Measurements from ENCODE around the gene PIGW. TPM values are rescaled to one million over a fixed set of nuclear protein-coding genes. Genes with fewer than 3 reads are reported as not detected.

The PIGW gene
- total and polyA plus RNA-seq, 2 of the 8 experiments (the other 6 are each of a cell fraction or from before 2014, with no cell fraction given) = 12.1 to 28.9 TPM

DNA sequence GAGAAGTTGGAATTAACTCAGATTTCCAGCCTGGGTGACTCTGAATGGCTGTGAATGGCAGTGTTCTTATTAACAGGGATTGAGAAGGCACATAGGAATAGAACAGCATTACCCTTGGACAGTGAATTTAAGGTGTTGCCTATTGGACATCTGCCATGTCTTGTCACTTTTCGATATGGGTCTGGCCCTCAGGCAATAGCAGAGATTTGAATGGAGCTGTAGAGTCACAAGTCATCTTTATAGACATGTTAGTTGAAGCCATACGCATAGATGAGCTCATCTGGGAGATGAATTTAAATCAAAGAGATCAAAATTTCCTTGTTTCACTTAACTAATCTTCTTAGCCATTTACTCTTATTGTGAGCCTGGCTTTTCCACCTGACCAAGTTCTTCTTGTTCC, 42.0 kb downstream of the PIGW start:
- no peak overlapping the region for H3K9ac ChIP-seq (replicated peaks in 1 of 4; ENCODE audit: extremely low read depth in 1 of 4, low read depth in 3 of 4, low read length in 3 of 4)
- H3K23me2 ChIP-seq (ENCODE audit: low read depth, low read length) = no peaks in the 10 kb centered on the region
- CTCF ChIA-PET (ENCODE audit: partially characterized antibody) = no interaction called here
- no peak overlapping the region for H4K91ac ChIP-seq (replicated peaks; ENCODE audit: insufficient read length, low read length)
- no peak overlapping the region for H2BK20ac ChIP-seq (ENCODE audit: low read length)
- peaks cover 2% of the 10 kb centered on the region for H3K79me1 ChIP-seq (ENCODE audit: low read depth, low read length)
- H2AFZ ChIP-seq (ENCODE audit: low read length) = no peak overlapping the region
- H3K23ac ChIP-seq (ENCODE audit: insufficient read length) = no peak overlapping the region
- WGBS, 2 experiments (ENCODE audit: extremely low coverage in 1 of 2, insufficient coverage in 1 of 2, insufficient read length in 1 of 2, insufficient replicate concordance in 2 of 2, low coverage in 1 of 2, low lambda C conversion rate in 2 of 2, missing lambda C conversion rate in 1 of 2) = 91% methylated on average over 2 of the region's 2 CpGs; no CpG with 5 or more reads in 1 of the 2 experiments
- H2BK15ac ChIP-seq (ENCODE audit: low read length) = no peak overlapping the region
- H2AK5ac ChIP-seq (ENCODE audit: low read depth, low read length) = no peak overlapping the region
- no peaks in the 10 kb centered on the region for H3K9me3 ChIP-seq (ENCODE audit: insufficient read depth in 2 of 2, low read depth in 1 of 2, low read length in 1 of 2)
- peaks cover 0 to 2% of the 10 kb centered on the region in 2 experiments for H4K20me1 ChIP-seq (replicated peaks in 1 of 2; ENCODE audit: control insufficient read depth in 1 of 2, insufficient read depth in 2 of 2, low read length in 2 of 2)
- no peak overlapping the region for H3K56ac ChIP-seq (replicated peaks; ENCODE audit: insufficient read length, low read depth, low read length)
- no peaks in the 10 kb centered on the region; a peak in 1 of 4 replicates for H3K79me2 ChIP-seq (ENCODE audit: control insufficient read depth in 1 of 2, insufficient read depth in 2 of 2, low read length in 2 of 2)
- H2BK5ac ChIP-seq (ENCODE audit: low read depth, low read length) = no peak overlapping the region
- no peak overlapping the region for H3K4me3 ChIP-seq (ENCODE audit: extremely low read depth in 1 of 4, insufficient read depth in 2 of 4, low read depth in 3 of 4, low read length in 4 of 4)
- H4K8ac ChIP-seq (ENCODE audit: extremely low read depth, insufficient read depth, low read length) = no peak overlapping the region
- DNase-seq (ENCODE audit: low read depth in 1 of 2, low spot score in 2 of 2) = no peak
- H3K18ac ChIP-seq (ENCODE audit: extremely low read depth, low read length) = no peak overlapping the region
- H3K4me1 ChIP-seq (replicated peaks in 1 of 4; ENCODE audit: control insufficient read depth in 3 of 4, insufficient read depth in 4 of 4, low read length in 3 of 4) = no peaks in the 10 kb centered on the region
- H3K14ac ChIP-seq (ENCODE audit: insufficient read length) = no peak overlapping the region
- no peak overlapping the region for H2BK120ac ChIP-seq (replicated peaks; ENCODE audit: low read depth, low read length)
- FAIRE-seq = no peak
- H3K27me3 ChIP-seq (replicated peaks in 1 of 4; ENCODE audit: control insufficient read depth in 3 of 4, extremely low read depth in 1 of 4, insufficient read depth in 3 of 4, low read length in 3 of 4) = no peaks in the 10 kb centered on the region
- POLR2A ChIA-PET (ENCODE audit: partially characterized antibody) = no interaction called here
- H4K5ac ChIP-seq (ENCODE audit: insufficient read length, low read depth, low read length) = no peak overlapping the region
- H3K27ac ChIP-seq (ENCODE audit: low read depth, low read length) = no peak overlapping the region
- no peak overlapping the region for H3K4ac ChIP-seq (replicated peaks; ENCODE audit: insufficient read length, low read depth, low read length)
- H3K4me2 ChIP-seq (ENCODE audit: insufficient read depth in 1 of 2, low read depth in 2 of 2, low read length in 2 of 2) = no peak overlapping the region
- H2BK12ac ChIP-seq (ENCODE audit: low read depth, low read length) = no peak overlapping the region
- H3K36me3 ChIP-seq (ENCODE audit: control insufficient read depth in 2 of 4, insufficient read depth in 4 of 4, low read length in 3 of 4) = peaks cover 0 to 33% (median 23%) of the 10 kb centered on the region in 4 experiments; a peak in 7 of 8 replicates
- TF ChIP-seq SP2 (IDR thresholded peaks at IDR 0.05; ENCODE audit: low read length) (no peak), SP4 (IDR thresholded peaks at IDR 0.05; ENCODE audit: low read length) (no peak), RAD21 (IDR thresholded peaks at IDR 0.05 in 1 of 2, conservative IDR thresholded peaks at IDR 0.05 in 1 of 2; ENCODE audit: low read depth in 2 of 2, low read length in 2 of 2) (no peak), HDAC2 (IDR thresholded peaks at IDR 0.05; ENCODE audit: borderline replicate concordance in 1 of 2, low read depth in 2 of 2, low read length in 2 of 2) (no peak), EP300 (IDR thresholded peaks at IDR 0.05; ENCODE audit: borderline replicate concordance in 1 of 2, low read depth in 2 of 2, low read length in 2 of 2) (no peak), TCF12 (IDR thresholded peaks at IDR 0.05; ENCODE audit: low read depth, low read length) (no peak), YY1 (IDR thresholded peaks at IDR 0.05; ENCODE audit: low read depth, low read length) (no peak), CEBPB (IDR thresholded peaks at IDR 0.05; ENCODE audit: low read depth, low read length) (no peak), GABPA (IDR thresholded peaks at IDR 0.05; ENCODE audit: borderline replicate concordance, insufficient read depth, low read length) (no peak)
- TF ChIP-seq, protein P1, sequence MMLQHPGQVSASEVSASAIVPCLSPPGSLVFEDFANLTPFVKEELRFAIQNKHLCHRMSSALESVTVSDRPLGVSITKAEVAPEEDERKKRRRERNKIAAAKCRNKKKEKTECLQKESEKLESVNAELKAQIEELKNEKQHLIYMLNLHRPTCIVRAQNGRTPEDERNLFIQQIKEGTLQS (IDR thresholded peaks at IDR 0.05; ENCODE audit: insufficient read depth, low read depth, low read length) = no peak
- TF ChIP-seq, protein P2, sequence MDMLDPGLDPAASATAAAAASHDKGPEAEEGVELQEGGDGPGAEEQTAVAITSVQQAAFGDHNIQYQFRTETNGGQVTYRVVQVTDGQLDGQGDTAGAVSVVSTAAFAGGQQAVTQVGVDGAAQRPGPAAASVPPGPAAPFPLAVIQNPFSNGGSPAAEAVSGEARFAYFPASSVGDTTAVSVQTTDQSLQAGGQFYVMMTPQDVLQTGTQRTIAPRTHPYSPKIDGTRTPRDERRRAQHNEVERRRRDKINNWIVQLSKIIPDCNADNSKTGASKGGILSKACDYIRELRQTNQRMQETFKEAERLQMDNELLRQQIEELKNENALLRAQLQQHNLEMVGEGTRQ (IDR thresholded peaks at IDR 0.05; ENCODE audit: low read length) = no peak
- TF ChIP-seq, protein P3, sequence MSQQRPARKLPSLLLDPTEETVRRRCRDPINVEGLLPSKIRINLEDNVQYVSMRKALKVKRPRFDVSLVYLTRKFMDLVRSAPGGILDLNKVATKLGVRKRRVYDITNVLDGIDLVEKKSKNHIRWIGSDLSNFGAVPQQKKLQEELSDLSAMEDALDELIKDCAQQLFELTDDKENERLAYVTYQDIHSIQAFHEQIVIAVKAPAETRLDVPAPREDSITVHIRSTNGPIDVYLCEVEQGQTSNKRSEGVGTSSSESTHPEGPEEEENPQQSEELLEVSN (IDR thresholded peaks at IDR 0.05) = no peak

All from H1 (cell line).